GM21515 (cell line): ENCODE results near the gene OR1F1.

Experiments used
- ATAC-seq: cut with Tn5 transposase; IDR thresholded peaks from one replicate; pipeline ENCODE4 v1.9.1; 2021; ENCODE audit not compliant: unreplicated experiment

The OR1F1 gene

GRCh38 chr16:3246002-3246401 lies 58.0 kb downstream of the OR1F1 start:
- no peak for ATAC-seq

- no peak for ATAC-seq
Observed at GRCh38 chr16:3246876-3247275, 58.9 kb downstream of the OR1F1 start.

- ATAC-seq: no peak
Observed at GRCh38 chr16:3248596-3248995, 60.6 kb downstream of the OR1F1 start.

GRCh38 chr16:3249020-3249419 lies 61.0 kb downstream of the OR1F1 start:
- no peak for ATAC-seq

GRCh38 chr16:3249451-3249850 lies 61.4 kb downstream of the OR1F1 start:
- no peak for ATAC-seq

- no peak for ATAC-seq
Observed at GRCh38 chr16:3252967-3253366, 65.0 kb downstream of the OR1F1 start.

- ATAC-seq: no peak
Observed at GRCh38 chr16:3254309-3254708, 66.3 kb downstream of the OR1F1 start.
